Lower lobe of right lung (tissue), 2 donors: Measurements from ENCODE around the gene CHD6. TPM values are rescaled to one million over a fixed set of nuclear protein-coding genes. Genes with fewer than 3 reads are reported as not detected.
A peak's percentile ranks its signal among the peaks of the same experiment; 100 is the strongest.

ENCODE experiments used
- ATAC-seq, 2 donors: fragments of 200-7000 bp; cut with Tn5 transposase; one replicate each; pipeline ENCODE4 v1.9.1; 2020 to 2022; ENCODE audit warnings: mild to moderate bottlenecking in 2 of 2, moderate library complexity in 2 of 2
- DNase-seq: peaks from one replicate; pipeline ENCODE4 v3.0.0-alpha.2; 2020
- H3K27ac ChIP-seq: fragments of 200-600 bp; one replicate; pipeline ENCODE4 v1.8.0; 2022
- H3K27me3 ChIP-seq: fragments of 200-600 bp; one replicate; pipeline ENCODE4 v1.8.0; 2022; ENCODE audit warnings: low read depth
- H3K36me3 ChIP-seq: fragments of 200-600 bp; one replicate; pipeline ENCODE4 v1.8.0; 2022; ENCODE audit warnings: mild to moderate bottlenecking
- H3K4me1 ChIP-seq: fragments of 200-600 bp; one replicate; pipeline ENCODE4 v1.8.0; 2022
- H3K4me3 ChIP-seq: fragments of 200-600 bp; one replicate; pipeline ENCODE4 v1.8.0; 2022; ENCODE audit warnings: mild to moderate bottlenecking
- H3K9me3 ChIP-seq: fragments of 200-600 bp; one replicate; pipeline ENCODE4 v1.8.0; 2022
- intact Hi-C: fragments of 100-400 bp; cut with DNase I; formaldehyde crosslinking; loops from one replicate; pipeline ENCODE4 v1.11.0; 2022
- total RNA-seq: library from RNA; stranded (reverse); fragmentation: NEBNext Ultra II Directional; extraction: Animal tissue kit (Norgen Biotek cat#: 25700); gene quantifications from one replicate; pipeline ENCODE4 v1.2.1, GENCODE V29; 2021
- TF ChIP-seq, protein P1 (sequence below): fragments of 200-600 bp; IDR thresholded peaks from one replicate; pipeline ENCODE4 v1.8.0; 2022; ENCODE audit warnings: antibody characterized with exemption, mild to moderate bottlenecking
- donor health status: DM: no; HTN: yes; CAD: no; lungs with severe emphysema.

The CHD6 gene
- total RNA-seq, 1 donor from 2014 or later, result 43.6 TPM

DNA sequence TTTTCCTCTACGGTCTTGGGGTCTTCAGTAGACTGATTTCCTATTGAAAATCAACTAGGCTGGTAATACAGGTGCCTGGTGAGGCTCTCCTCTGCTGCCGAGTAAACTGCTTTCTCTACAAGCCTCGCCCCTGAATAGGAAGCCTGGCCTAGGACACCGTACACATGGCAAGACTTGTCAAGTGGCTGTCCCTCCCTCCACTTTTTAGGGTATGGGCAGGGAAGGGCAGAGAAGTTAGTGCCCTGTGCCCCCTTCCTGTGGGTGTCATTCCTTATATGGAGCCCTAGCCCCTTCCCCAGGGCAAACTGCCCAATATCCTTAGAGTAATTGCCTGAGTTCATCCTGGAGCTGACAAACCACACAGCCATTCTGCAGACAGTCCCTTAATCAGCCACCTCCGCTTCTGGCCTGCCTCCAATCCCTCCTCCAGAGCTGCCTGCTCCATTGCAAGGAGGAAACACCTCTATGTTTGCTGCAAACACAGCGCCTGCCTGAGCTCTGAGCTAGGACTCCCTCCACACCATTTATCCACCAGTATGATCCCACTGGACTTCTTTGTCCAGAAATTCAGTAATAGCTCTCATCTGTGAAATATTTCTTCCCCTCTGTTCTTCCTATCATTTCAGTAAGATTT, 93.1 kb downstream of the CHD6 start:
- TF ChIP-seq, protein P1, sequence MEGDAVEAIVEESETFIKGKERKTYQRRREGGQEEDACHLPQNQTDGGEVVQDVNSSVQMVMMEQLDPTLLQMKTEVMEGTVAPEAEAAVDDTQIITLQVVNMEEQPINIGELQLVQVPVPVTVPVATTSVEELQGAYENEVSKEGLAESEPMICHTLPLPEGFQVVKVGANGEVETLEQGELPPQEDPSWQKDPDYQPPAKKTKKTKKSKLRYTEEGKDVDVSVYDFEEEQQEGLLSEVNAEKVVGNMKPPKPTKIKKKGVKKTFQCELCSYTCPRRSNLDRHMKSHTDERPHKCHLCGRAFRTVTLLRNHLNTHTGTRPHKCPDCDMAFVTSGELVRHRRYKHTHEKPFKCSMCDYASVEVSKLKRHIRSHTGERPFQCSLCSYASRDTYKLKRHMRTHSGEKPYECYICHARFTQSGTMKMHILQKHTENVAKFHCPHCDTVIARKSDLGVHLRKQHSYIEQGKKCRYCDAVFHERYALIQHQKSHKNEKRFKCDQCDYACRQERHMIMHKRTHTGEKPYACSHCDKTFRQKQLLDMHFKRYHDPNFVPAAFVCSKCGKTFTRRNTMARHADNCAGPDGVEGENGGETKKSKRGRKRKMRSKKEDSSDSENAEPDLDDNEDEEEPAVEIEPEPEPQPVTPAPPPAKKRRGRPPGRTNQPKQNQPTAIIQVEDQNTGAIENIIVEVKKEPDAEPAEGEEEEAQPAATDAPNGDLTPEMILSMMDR, result no peak
- Histone ChIP-seq H3K27me3 (no peaks in the 10 kb centered on the region), H3K9me3 (no peaks in the 10 kb centered on the region), H3K4me1 (peaks cover 18% of the 10 kb centered on the region), H3K4me3 (no peak overlapping the region), H3K27ac (no peak overlapping the region), H3K36me3 (no peaks in the 10 kb centered on the region)
- DNase-seq (peak; percentile 78), ATAC-seq (peak; percentile 86 to 93)
- intact Hi-C loops, result no loop called here

DNA sequence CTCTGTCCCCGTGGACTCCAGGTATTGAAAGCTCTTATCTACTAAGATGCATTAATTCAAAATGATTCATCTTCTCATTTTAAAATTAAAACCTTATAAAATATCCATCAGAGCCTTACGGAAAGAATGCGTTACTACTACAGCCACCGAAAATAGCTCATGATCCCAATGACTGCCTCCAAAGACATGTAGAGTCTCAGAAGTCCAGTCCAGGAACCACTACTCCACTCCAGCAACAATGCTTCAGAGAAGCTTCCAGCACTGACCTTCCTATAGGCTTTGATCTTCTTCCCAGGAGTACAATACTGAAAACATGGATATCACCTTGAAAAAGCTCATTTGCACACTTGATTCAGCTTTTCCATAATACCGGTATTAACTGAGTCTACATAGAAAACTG, 94.3 kb downstream of the CHD6 start:
- Histone ChIP-seq H3K4me3 (no peak overlapping the region), H3K9me3 (no peaks in the 10 kb centered on the region), H3K27me3 (no peaks in the 10 kb centered on the region), H3K4me1 (peaks cover 18% of the 10 kb centered on the region), H3K27ac (no peak overlapping the region), H3K36me3 (no peaks in the 10 kb centered on the region)
- ATAC-seq (no peak), DNase-seq (no peak)
- TF ChIP-seq, protein P1, result no peak
- intact Hi-C loops, result no loop called here

DNA sequence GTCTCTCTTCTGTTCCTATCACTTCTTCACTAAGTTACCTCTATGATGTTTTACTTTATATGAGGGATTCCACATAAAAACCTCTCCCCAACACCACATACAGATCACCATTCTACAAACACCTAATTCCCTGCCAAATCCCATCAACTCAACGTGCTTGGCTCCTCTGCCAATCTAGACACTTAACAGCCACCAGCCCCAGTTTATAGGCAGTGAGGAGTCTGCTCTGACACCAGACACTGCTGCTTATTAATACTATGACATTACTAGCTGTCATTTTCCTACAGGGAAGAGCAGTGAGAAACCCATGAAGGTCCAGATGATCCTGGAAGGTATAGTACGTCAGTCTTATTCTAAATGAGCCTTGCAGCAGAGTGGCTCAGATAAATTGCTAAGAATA, 104.3 kb downstream of the CHD6 start:
- no peak overlapping the region for H3K4me3 ChIP-seq
- TF ChIP-seq, protein P1, result no peak
- H3K27me3 ChIP-seq, result no peaks in the 10 kb centered on the region
- H3K36me3 ChIP-seq, result peaks cover 18% of the 10 kb centered on the region
- DNase-seq, result no peak
- ATAC-seq, result no peak
- intact Hi-C loops, result no loop called here
- H3K4me1 ChIP-seq, result peaks cover 23% of the 10 kb centered on the region
- no peaks in the 10 kb centered on the region for H3K9me3 ChIP-seq
- no peak overlapping the region for H3K27ac ChIP-seq

DNA sequence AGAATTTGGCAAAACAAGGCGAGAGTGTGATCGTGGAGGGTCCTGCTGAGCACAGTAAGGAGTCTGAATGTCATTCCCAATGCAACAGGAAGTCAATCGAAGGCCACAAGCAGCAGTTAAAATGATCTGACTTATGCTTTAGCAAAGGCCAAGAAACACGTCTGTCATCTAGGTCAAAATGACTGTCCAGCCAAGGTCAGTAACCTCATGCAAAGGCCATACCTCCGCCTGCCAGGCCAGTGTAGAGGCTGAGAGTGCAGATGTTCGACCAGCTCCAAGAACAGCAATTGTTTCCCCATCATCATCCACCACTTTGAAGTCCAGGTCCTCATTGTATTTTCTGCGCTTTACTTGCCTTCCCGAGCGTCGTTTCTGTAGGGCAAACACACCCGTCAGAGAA, 105.6 kb downstream of the CHD6 start:
- Histone ChIP-seq H3K4me3 (no peak overlapping the region), H3K27ac (no peak overlapping the region), H3K36me3 (peaks cover 18% of the 10 kb centered on the region), H3K9me3 (no peaks in the 10 kb centered on the region), H3K27me3 (no peaks in the 10 kb centered on the region), H3K4me1 (peaks cover 35% of the 10 kb centered on the region)
- no peak for ATAC-seq
- intact Hi-C loops, result no loop called here
- no peak for DNase-seq
- TF ChIP-seq, protein P1, result no peak

DNA sequence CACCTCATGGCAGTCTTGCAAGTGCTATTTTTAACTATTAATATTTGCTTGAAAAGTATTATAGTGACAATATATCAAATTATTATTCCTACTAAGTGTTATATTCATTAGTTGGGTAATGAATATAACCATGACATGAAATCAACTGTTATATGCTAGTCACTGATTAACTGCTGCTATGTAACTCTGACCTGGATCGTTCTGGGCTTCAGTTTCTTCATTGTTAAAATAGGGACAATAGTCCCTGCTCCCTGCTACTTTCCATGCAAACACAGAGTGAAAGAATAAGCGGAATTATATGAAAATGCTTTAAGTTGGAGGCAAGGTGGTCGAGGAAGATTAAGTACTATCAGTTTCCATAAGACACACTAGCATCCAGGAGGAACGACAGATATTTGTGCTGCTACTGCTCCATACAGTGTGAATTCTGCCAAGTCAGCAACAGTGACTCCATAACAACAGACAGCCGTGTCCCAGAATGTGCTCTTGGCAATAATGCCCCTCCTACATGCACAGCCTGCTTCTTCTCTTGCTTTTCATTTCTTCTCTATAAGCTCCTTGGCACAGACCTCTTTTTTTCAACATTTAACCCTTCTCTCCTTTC, 107.2 kb downstream of the CHD6 start:
- TF ChIP-seq, protein P1, result no peak
- H3K27ac ChIP-seq, result no peak overlapping the region
- no peak overlapping the region for H3K4me3 ChIP-seq
- no peak for DNase-seq
- no peaks in the 10 kb centered on the region for H3K27me3 ChIP-seq
- intact Hi-C loops, result no loop called here
- H3K36me3 ChIP-seq, result peaks cover 18% of the 10 kb centered on the region
- no peaks in the 10 kb centered on the region for H3K9me3 ChIP-seq
- no peak for ATAC-seq
- H3K4me1 ChIP-seq, result peaks cover 39% of the 10 kb centered on the region
